Stimulated activated CD4-positive, alpha-beta T cell treated with anti-CD3 and anti-CD28 coated beads, Interleukin-15, amount 100 ng/mL, for 24 hours (primary cell): ENCODE results near the gene VPS16.
"Not testable (repeated sequence)": the region's sequence is repeated elsewhere in the genome, so short reads cannot be mapped to it uniquely, and the experiment has no call there.

ENCODE experiments used
- DNase-seq: peaks from one replicate; pipeline ENCODE4 v3.0.0-alpha.2; 2020

VPS16 gene

GRCh38 chr20:2872459-2873009, 32.0 kb downstream of the VPS16 start:
- DNase-seq: peak; percentile 88

GRCh38 chr20:2873010-2873746, 32.6 kb downstream of the VPS16 start, which contains the start of gene PTPRA:
Gene PTPRA (plus strand): TSS chr20:2873481. CDS start chr20:2964278, 90,797 bp downstream.
- peak; percentile 95 for DNase-seq

DNA sequence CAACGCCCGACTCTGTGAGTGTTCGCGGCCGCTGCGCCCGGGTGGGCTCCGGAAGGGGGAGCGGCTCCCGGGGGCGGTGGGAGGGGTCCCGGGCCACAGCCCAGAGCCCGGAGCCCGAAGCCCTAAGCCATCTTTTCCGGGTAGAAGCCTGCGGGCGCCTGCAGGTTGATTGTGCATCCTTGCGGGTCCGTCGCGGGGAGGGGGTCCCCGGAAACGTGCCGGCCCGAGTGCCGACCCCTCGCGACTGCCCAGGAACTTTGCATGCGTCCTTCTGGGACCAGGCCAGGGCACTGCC, 33.1 kb downstream of the VPS16 start:
- peak; percentile 72 for DNase-seq

DNA sequence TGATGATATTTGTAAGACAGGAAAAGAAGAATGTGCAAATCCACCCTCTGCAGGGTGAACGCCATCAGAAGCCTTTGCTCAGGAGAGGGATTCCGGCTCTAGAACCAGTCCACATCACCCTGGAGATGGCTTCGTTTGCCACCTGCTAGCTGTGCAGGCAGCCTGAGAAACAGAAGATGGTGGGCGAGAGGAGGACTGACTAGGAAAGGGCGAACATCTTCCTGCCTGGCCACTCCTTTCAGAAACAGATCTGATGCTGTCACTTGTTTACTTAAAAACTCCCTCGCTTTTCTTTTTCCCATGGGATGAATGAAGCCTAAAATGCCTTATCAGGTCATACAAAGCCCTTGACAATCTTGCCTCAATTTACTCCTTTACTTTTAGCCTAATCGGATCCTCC, 33.9 kb downstream of the VPS16 start:
- DNase-seq: peak; percentile 35

GRCh38 chr20:2875690-2876203, 35.2 kb downstream of the VPS16 start:
- DNase-seq: no peak

DNA sequence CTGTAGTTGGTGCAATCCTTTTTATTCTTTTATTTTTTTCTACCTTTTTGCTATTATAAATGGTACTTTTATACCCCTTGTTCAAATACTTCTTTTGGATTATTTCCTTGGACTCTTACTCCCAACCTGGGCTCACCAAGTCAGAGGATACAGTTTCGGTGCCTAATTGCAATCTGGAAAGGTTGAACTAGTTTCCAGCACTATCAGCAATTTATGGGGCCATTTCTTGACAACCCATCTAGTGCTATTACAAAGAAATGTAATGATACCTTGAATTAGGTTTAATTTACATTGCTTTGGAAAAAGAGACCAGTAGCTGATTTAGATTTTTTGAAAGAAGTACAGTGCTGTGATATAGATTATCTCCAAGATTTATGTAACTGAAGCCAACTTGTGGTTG, 38.0 kb downstream of the VPS16 start:
- DNase-seq: no peak

- DNase-seq: no peak
Measured at GRCh38 chr20:2879146-2879545, 38.6 kb downstream of the VPS16 start.

GRCh38 chr20:2880650-2881049, 40.1 kb downstream of the VPS16 start:
- DNase-seq: no peak

DNA sequence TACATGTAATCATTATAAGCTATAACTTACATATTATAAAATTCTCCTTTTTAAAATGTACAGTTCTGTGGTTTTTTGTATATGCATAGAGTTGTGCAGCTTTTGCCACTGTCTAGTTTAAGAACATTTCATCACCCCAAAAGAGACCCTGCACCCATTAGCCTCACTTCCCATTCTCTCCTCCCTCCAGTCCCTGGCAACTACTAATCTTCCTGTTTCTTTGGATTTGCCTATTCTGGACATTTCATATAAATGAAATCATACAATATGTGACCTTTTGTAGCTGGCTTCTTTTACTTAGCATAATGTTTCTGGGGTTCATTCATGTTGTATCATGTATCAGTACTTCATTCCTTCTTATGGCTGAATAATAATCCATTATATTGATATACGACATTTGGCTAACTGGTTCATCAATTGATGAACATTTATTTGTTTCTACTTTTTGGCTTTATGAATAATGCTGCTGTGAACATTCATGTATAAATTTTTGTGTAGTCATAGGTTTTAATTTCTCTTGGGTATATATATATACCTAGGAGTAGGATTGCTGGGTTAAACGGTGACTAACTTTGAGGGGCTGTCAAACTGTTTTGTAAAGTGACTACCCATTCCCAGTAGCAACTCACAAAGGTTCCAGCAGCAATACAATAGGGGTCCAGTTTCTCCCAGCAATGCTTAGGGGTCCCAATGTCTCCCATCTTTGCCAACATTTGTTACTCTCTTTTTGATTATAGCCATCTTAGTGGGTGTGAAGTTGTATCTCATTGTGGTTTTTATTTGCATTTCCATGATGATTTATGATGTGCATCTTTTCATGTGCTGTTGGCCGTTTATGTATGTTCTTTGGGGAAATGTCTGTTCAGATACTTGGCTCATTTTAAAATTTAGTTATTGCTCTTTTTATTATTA, 43.4 kb downstream of the VPS16 start:
- DNase-seq: no peak

DNA sequence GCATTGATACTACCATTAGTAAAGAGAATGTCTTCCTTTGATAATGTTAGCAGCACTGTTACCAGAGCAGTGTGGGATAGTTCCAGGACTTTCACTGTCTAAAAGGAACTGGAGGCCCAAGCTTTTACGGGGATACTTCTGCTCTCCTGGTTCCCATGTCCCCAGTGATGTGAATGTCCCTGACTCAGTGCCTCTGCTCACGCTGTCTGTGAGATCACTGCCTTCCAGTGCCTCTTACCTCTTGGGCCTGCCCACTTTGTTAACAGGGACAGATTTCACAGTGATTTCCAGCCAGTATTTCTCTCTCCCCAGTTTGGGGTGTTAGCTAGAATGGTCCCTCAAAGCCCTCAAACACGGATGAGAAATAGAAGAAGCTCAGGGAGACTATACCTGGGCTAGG, 47.2 kb downstream of the VPS16 start:
- DNase-seq: no peak

GRCh38 chr20:2888224-2888955, 47.8 kb downstream of the VPS16 start:
- no peak for DNase-seq

DNA sequence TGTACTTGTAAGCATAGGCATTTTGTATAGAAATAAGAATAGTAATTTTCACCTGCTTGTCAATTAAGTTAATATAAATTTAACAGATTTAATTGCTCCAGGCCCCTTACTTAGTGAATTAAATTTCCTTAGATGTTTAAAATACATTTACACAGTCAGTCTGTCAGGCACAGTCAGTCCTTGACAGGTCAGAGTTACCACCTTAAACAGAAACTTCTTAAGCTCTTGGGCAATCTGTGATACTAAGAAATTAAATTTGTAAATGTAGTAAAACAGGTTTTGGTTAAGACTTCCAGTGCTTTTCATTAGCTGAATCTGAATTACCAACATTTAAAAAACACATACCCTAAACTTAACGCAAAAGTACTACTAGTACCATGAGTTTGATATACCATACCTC, 48.7 kb downstream of the VPS16 start:
- DNase-seq: no peak

GRCh38 chr20:2889797-2890196, 49.3 kb downstream of the VPS16 start:
- no peak for DNase-seq

DNA sequence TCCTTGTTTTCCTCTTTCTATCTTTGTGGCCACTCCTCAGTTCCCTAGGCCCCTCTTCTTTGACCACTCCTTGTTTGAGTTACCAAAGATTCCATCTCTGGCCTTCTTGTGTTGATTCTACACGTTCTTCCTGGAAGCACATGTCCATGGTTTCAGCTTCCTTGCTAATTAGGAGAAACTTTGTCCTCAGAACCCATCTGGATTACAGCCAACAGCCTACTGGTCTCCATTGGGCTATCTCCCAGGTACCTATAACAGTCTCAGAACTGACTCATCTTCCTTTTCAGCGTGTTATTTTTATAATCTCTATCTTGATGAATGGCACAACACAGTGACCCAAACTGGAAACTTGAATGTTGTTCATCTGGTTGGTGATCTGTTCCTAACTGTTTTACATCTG, 50.2 kb downstream of the VPS16 start:
- DNase-seq: no peak

GRCh38 chr20:2891343-2891742, 50.8 kb downstream of the VPS16 start:
- DNase-seq: no peak

- DNase-seq: no peak
Measured at GRCh38 chr20:2892376-2892775, 51.8 kb downstream of the VPS16 start.

GRCh38 chr20:2894221-2894620, 53.7 kb downstream of the VPS16 start:
- no peak for DNase-seq

- DNase-seq: not testable (repeated sequence)
Measured at GRCh38 chr20:2895154-2895553, 54.6 kb downstream of the VPS16 start.

DNA sequence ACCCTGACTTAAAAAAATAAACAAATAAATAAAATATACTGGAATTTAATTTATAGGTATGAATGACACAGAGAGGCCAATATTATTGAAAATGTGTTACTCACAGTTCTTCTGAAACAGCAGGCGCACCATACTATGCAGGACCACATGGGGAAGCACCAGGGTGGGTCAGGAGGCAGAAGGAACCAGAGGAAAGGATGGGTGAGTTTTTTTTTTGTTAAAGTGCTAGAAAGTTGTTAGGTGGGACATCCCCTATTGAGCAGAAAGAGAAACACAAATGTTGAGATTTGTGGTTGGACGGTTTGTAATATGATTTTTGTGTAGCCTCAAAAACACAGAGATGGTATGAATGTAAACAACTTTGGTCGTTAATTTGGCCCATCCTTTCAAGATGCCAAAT, 58.7 kb downstream of the VPS16 start:
- peak; percentile 36 for DNase-seq

GRCh38 chr20:2900845-2901592, 60.5 kb downstream of the VPS16 start:
- DNase-seq: no peak

DNA sequence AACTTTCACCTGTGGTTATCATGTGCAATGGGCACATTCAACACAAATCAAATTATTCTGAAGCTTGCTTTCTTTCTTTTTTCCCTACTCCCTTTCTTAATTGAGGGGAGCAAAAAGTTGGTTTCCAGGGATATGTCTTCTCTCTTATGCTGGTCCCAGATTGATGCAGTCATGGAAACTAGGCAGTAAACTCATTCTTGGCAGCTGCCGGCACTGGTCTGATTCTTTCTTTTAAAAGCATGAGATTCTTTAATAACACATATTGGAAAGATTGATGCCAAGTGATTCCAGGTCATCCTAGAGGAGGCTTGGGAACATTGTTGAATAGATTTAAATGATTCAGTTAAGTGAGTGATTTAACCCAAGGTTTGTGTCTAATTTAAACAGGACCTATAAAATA, 61.7 kb downstream of the VPS16 start:
- DNase-seq: no peak

DNA sequence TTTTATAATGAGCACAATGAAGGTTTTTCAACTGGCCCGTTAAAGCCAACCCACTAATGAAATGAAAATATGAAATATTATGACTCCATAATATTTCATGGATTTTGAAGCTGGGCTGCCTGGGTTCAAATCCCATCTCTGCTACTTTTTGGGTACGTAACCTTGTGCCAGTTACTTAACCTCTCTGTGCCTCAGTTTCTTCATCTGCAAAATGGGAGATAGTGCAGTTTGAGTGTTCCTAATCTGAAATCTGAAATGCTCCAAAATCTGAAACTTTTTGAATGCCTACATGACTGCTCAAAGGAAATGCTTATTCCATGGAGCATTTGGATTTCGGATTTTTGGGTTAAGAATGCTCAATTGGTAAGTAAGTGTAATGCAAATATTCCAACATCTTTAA, 62.3 kb downstream of the VPS16 start:
- no peak for DNase-seq
